Omental fat pad (tissue), 4 donors: Measurements from ENCODE around the gene LRP1-AS. TPM values are rescaled to one million over a fixed set of nuclear protein-coding genes. Genes with fewer than 3 reads are reported as not detected.
A peak's percentile ranks its signal among the peaks of the same experiment; 100 is the strongest.

Experiments used
- ATAC-seq: fragments of 150-250 bp; one replicate; pipeline ENCODE4 v1.9.1; 2016; ENCODE audit warnings: mild to moderate bottlenecking, moderate library complexity; ENCODE audit not compliant: low FRiP score
- DNase-seq: peaks from one replicate; pipeline ENCODE4 v3.0.0-alpha.2; 2019; ENCODE audit warnings: low spot score
- total RNA-seq, 4 donors: library from RNA; depleted of rRNA; stranded (reverse); fragments of >200 nt; gene quantifications; one replicate each; pipeline ENCODE4 v1.1.0, GENCODE V29; 2016
- TF ChIP-seq, protein P1 (sequence below), 3 donors: fragments of 450-650 bp; IDR thresholded peaks; one replicate each; pipeline ENCODE4 v1.5.1; 2016 to 2017; ENCODE audit warnings: antibody characterized with exemption in 3 of 3, mild to moderate bottlenecking in 3 of 3, moderate library complexity in 2 of 3

Gene LRP1-AS
- total RNA-seq, 4 donors from 2014 or later: not detected

DNA sequence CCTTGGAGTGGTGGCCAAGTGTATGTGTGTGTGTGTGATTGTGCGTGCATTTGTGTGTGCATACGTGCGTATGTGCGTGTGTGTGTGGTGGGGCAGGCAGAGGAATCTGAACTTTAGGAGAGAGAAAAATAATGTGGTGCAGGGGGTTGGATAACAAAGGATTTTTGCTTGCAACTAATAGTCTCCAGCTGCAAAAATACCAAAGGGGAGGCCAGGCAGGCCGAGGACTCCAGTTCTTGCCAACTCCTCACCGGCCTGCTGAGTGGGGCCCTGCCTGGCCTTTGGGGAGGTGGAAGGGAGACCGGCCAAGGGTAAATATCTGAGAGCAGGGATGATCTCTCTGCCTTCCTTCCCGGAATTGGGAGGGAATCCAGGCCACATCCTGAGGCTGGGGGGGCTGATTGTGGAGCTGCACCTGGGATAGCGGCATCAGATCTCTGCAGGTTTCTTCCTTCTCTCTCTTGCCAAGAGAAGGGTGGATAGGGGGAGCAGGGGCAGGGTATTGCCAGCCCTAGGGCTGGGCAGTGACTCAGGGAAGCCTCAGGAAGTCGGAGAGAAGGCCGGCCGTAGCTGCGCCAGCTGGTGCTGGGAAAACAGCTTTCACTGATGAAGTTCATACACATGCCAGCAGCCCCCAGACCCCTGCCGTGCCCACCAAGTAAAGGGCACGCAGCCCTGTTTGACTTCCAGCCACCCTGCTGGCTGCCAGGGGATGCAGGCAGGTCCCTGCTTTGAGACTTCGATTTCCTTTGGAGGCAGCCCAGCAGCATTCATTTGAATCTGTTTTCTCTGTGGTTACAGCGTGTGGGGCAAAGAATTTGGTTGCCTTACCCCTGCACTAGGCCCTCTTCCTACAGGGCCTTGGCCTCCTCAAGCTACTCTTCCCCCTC is 4.6 kb upstream of the LRP1-AS start:
- TF ChIP-seq, protein P1, sequence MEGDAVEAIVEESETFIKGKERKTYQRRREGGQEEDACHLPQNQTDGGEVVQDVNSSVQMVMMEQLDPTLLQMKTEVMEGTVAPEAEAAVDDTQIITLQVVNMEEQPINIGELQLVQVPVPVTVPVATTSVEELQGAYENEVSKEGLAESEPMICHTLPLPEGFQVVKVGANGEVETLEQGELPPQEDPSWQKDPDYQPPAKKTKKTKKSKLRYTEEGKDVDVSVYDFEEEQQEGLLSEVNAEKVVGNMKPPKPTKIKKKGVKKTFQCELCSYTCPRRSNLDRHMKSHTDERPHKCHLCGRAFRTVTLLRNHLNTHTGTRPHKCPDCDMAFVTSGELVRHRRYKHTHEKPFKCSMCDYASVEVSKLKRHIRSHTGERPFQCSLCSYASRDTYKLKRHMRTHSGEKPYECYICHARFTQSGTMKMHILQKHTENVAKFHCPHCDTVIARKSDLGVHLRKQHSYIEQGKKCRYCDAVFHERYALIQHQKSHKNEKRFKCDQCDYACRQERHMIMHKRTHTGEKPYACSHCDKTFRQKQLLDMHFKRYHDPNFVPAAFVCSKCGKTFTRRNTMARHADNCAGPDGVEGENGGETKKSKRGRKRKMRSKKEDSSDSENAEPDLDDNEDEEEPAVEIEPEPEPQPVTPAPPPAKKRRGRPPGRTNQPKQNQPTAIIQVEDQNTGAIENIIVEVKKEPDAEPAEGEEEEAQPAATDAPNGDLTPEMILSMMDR (IDR thresholded peaks at IDR 0.05): no peak
- peak; percentile 73 for ATAC-seq
- DNase-seq: no peak

DNA sequence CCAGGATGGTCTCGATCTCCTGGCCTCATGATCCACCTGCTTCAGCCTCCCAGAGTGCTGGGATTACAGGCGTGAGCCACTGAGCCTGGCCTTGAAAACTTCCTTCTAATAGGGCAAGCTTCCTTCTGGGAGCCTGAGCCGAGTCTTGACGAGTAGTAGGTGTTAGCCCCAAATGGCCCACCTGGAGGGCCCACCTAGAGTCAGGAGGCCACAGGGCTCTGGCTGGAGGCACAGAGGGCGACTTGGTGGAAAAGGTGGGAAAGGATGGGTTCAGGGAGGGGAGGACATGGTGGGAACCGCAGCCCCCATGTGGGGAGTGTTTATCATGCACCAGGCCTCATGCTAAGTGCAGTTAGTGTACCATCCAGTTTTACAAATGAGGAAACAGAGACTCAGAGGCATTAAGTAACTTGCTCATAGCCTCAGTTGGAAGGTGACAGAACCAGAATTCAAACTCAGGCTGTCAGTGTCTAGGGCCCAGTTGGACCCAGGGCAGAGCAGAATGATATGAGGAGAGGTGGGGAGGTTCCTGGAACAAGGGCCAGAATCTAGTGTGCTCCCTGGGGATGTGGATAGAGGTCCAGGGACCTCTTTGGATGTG is 3.1 kb upstream of the LRP1-AS start:
- TF ChIP-seq, protein P1 (IDR thresholded peaks at IDR 0.05): no peak
- ATAC-seq (no peak), DNase-seq (no peak)

DNA sequence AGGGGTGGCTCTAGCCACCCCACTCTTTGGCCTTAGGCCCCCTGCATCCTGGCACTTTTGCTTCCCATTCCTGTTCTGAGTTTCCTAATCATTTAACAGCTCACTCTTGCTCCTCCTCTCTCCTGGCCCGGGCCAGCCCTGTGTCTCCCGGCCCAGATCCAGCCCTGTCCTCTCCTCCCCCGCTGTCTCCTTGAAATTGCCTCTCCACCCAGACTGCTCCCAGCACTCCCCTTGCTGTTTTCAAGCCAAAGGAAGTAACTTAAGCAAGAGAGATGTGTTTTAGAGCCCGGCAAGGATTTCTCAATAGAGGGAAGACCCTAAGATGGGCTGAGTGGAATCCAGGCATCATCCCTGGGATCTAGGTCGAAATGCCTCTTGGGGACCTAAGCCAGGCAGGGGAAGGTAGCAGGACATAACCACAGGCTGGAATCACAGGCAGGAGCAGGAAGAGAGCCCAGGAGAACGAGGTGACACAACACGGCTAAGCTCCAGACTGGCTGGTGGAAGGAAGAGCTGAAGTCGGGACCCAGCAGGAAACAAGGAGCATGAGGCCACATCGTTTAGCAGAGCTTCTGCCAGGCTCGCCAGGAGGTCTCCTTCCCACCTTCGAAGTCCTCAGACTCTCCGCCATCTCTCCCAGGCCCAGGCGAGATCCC is 2.0 kb upstream of the LRP1-AS start:
- TF ChIP-seq, protein P1 (IDR thresholded peaks at IDR 0.05): no peak
- DNase-seq: no peak
- ATAC-seq: peak; percentile 75

DNA sequence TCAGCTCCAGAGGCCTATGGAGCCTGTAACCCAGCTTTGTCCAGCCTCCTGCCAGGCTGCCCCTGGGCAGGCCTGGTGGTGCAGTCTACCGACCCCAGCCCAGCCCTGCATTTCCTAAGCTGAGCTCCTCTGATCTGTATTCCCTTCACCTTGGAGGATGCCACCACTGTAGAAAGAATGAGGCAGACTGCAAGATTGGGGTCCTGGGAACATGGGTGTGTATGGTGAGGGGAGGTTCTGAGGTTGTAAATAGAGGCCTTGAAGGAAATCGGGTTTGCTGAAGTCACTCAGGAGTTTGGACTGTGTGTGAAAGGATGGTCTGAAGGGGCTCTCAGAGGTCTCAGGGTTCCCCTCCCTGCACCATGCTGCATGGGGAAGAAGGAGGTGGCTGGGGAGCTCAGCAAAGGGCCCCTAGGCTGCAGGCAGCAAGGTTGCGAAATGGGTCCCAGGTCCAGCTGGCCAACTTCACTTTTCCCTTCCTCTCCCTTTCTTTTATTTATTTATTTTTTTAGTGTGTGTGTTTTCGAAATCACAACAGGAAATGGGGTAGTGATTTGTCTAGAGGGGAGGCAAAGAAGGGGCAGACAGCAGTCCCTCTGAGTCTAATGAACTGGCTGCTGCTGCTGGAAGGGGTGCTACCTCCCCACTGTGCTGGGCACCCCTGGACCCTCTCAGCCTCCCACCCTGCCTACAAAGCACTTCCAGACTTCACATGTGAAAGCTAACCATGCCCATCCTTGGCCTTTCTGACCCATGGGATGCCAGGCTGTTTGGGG is 1.2 kb upstream of the LRP1-AS start:
- DNase-seq: no peak
- TF ChIP-seq, protein P1 (IDR thresholded peaks at IDR 0.05): no peak
- ATAC-seq: peak; percentile 16

DNA sequence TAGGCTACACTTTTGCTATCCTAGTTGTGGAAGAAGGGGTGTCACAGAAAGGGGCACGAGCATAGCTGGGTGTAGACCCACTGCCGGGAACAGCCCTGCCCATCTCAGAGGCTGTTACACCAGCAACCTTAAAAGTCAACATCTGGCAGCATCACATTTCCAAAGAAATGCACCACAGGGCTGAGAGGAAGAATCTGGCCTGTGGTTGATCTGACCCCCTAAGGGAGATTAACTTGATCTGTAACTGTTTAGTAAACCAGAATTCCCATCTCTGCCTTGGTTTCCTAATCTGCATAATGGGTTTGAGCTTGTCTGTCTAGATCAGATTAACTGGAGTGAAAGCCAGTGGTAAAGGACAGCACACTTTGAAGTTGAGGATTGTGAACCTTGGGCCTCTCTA is 1.3 kb downstream of the LRP1-AS start:
- TF ChIP-seq, protein P1 (IDR thresholded peaks at IDR 0.05): no peak
- ATAC-seq (no peak), DNase-seq (no peak)

DNA sequence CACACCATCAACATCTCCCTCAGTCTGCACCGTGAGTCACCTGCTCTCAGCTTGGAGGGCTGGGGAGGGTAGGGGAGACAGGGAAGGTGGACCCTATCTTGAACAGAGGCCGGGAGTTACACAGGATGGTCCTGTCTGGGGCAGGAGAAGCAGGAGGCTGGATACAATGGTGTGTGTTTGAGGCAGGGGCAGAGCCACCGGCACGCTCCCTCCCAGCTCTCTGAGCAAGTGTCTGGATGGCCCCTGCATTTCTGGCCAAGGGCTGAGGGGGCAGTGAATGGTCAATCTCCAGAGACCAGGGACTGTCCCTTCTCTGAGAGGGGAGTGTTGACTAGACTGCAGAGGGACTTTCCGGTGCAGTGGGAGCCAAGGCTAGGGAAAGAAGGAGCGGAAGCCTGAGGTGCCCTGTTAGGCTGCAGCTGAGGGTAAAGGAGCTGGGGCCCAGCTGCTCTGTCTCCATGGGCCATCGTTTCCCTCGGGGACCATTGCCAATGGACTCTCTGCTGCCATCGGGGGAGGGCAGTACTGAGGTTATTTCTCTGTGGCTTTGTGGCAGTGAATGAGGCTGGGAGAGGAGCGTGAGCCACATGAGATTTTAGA is 1.9 kb downstream of the LRP1-AS start:
- no peak for ATAC-seq
- TF ChIP-seq, protein P1 (IDR thresholded peaks at IDR 0.05): no peak
- no peak for DNase-seq
